H9 (cell line): ENCODE data around the gene TBXAS1. TPM values are rescaled to one million over a fixed set of nuclear protein-coding genes. Genes with fewer than 3 reads are reported as not detected.

Source experiments
- DNase-seq: peaks from one replicate; pipeline ENCODE4 v3.0.0-alpha.2; 2017
- H2AFZ ChIP-seq: one replicate; pipeline ENCODE4 v1.6.1; 2013; ENCODE audit warnings: mild to moderate bottlenecking, low read length, control low read depth, moderate library complexity
- H2AK5ac ChIP-seq: 2 replicates; pipeline ENCODE4 v1.6.1; 2013; ENCODE audit warnings: low read length, control low read depth, mixed read lengths; ENCODE audit not compliant: insufficient read length
- H2BK120ac ChIP-seq: one replicate; pipeline ENCODE4 v1.6.1; 2013; ENCODE audit warnings: low read depth, mild to moderate bottlenecking, low read length, control low read depth, inconsistent platforms; ENCODE audit not compliant: poor library complexity, severe bottlenecking
- H2BK12ac ChIP-seq: 2 replicates; pipeline ENCODE4 v1.6.1; 2013; ENCODE audit warnings: low read length, control low read depth, mixed read lengths, low read depth; ENCODE audit not compliant: insufficient read length
- H2BK15ac ChIP-seq: 2 replicates; pipeline ENCODE4 v1.6.1; 2013; ENCODE audit warnings: low read depth, low read length, control low read depth
- H2BK20ac ChIP-seq: one replicate; pipeline ENCODE4 v1.6.1; 2013; ENCODE audit warnings: low read depth, mild to moderate bottlenecking, low read length, control low read depth, inconsistent platforms; ENCODE audit not compliant: poor library complexity, severe bottlenecking
- H2BK5ac ChIP-seq: 2 replicates; pipeline ENCODE4 v1.6.1; 2013; ENCODE audit warnings: low read length, control low read depth, mixed read lengths; ENCODE audit not compliant: insufficient read length
- H3K14ac ChIP-seq: 2 replicates; pipeline ENCODE4 v1.6.1; 2013; ENCODE audit warnings: low read length, control low read depth; ENCODE audit not compliant: insufficient read depth
- H3K18ac ChIP-seq: 2 replicates; pipeline ENCODE4 v1.6.1; 2013; ENCODE audit warnings: low read depth, mild to moderate bottlenecking, mixed read lengths, low read length, control low read depth; ENCODE audit not compliant: insufficient read length
- H3K23ac ChIP-seq: 2 replicates; pipeline ENCODE4 v1.6.1; 2013; ENCODE audit warnings: low read length, control low read depth, mixed read lengths, low read depth; ENCODE audit not compliant: insufficient read length
- H3K23me2 ChIP-seq: 2 replicates; pipeline ENCODE4 v1.6.1; 2013; ENCODE audit warnings: low read depth, mild to moderate bottlenecking, mixed read lengths, low read length, control low read depth; ENCODE audit not compliant: insufficient read length, poor library complexity, severe bottlenecking
- H3K27ac ChIP-seq: 2 replicates; pipeline ENCODE4 v1.5.1; 2013; ENCODE audit warnings: low read length, control low read depth, mixed read lengths, low read depth; ENCODE audit not compliant: insufficient read length
- H3K27me3 ChIP-seq: 2 replicates; pipeline ENCODE4 v1.6.1; 2013; ENCODE audit warnings: low read length, control low read depth, inconsistent platforms; ENCODE audit not compliant: insufficient read depth
- H3K4ac ChIP-seq: 2 replicates; pipeline ENCODE4 v1.6.1; 2013; ENCODE audit warnings: low read depth, mild to moderate bottlenecking, control low read depth, inconsistent platforms, low read length, moderate library complexity
- H3K4me1 ChIP-seq: 2 replicates; pipeline ENCODE4 v1.6.1; 2013; ENCODE audit warnings: low read length, control low read depth, inconsistent platforms; ENCODE audit not compliant: insufficient read depth
- H3K4me2 ChIP-seq: 2 replicates; pipeline ENCODE4 v1.6.1; 2013; ENCODE audit warnings: low read length, control low read depth, mixed read lengths; ENCODE audit not compliant: insufficient read length, insufficient read depth
- H3K56ac ChIP-seq: 2 replicates; pipeline ENCODE4 v1.6.1; 2013; ENCODE audit warnings: low read depth, mild to moderate bottlenecking, mixed read lengths, low read length, control low read depth; ENCODE audit not compliant: insufficient read length
- H3K79me1 ChIP-seq: 2 replicates; pipeline ENCODE4 v1.6.1; 2013; ENCODE audit warnings: low read depth, mild to moderate bottlenecking, moderate library complexity, low read length, control low read depth, inconsistent platforms; ENCODE audit not compliant: insufficient read depth, poor library complexity, severe bottlenecking
- H3K79me2 ChIP-seq: 2 replicates; pipeline ENCODE4 v1.6.1; 2013; ENCODE audit warnings: low read length, control low read depth, inconsistent platforms; ENCODE audit not compliant: insufficient read depth
- H3K9ac ChIP-seq: 2 replicates; pipeline ENCODE4 v1.6.1; 2013; ENCODE audit warnings: low read length, control low read depth, mixed read lengths; ENCODE audit not compliant: insufficient read length; ENCODE audit errors: extremely low read depth
- H3K9me3 ChIP-seq: one replicate; pipeline ENCODE4 v1.6.1; 2013; ENCODE audit warnings: low read depth, low read length, inconsistent platforms; ENCODE audit not compliant: control insufficient read depth
- H3T11ph ChIP-seq: one replicate; pipeline ENCODE4 v1.6.1; 2013; ENCODE audit warnings: mild to moderate bottlenecking, low read length, control low read depth, inconsistent platforms
- H4K20me1 ChIP-seq: one replicate; pipeline ENCODE4 v1.6.1; 2013; ENCODE audit not compliant: control insufficient read depth, insufficient read length, insufficient read depth
- H4K5ac ChIP-seq: 2 replicates; pipeline ENCODE4 v1.6.1; 2013; ENCODE audit warnings: low read depth, mild to moderate bottlenecking, mixed read lengths, low read length, control low read depth; ENCODE audit not compliant: insufficient read length
- H4K8ac ChIP-seq: replicated peaks from 2 replicates; pipeline ENCODE4 v1.6.1; 2013; ENCODE audit warnings: low read length, control low read depth, mixed read lengths, low read depth; ENCODE audit not compliant: insufficient read length
- H4K91ac ChIP-seq: 2 replicates; pipeline ENCODE4 v1.6.1; 2013; ENCODE audit warnings: low read depth, mild to moderate bottlenecking, moderate library complexity, mixed read lengths, low read length, control low read depth; ENCODE audit not compliant: insufficient read length
- H3K27ac Mint-ChIP-seq, 3 experiments: 2 replicates in 2 of 3; 3 replicates in 1 of 3; pipeline ENCODE4 v1.8.0; 2020 to 2021; ENCODE audit warnings: mixed read lengths in 3 of 3, mild to moderate bottlenecking in 1 of 3, moderate library complexity in 1 of 3
- H3K27me3 Mint-ChIP-seq: 2 replicates; pipeline ENCODE4 v1.8.0; 2021; ENCODE audit warnings: low read depth, mild to moderate bottlenecking, moderate library complexity, mixed read lengths
- H3K36me3 Mint-ChIP-seq, 3 experiments: 2 replicates in 2 of 3; 3 replicates in 1 of 3; pipeline ENCODE4 v1.8.0; 2020 to 2021; ENCODE audit warnings: low read depth in 3 of 3, mixed read lengths in 3 of 3; ENCODE audit not compliant: insufficient read depth in 1 of 3
- H3K4me1 Mint-ChIP-seq, 2 experiments: 2 replicates each; pipeline ENCODE4 v1.8.0; 2020; ENCODE audit warnings: mixed read lengths in 2 of 2
- H3K4me3 Mint-ChIP-seq, 2 experiments: 2 replicates in 1 of 2; 3 replicates in 1 of 2; pipeline ENCODE4 v1.8.0; 2020 to 2021; ENCODE audit warnings: mild to moderate bottlenecking in 2 of 2, mixed read lengths in 2 of 2, moderate library complexity in 1 of 2
- H3K9me3 Mint-ChIP-seq, 2 experiments: 2 replicates in 1 of 2; 3 replicates in 1 of 2; pipeline ENCODE4 v1.8.0; 2020; ENCODE audit warnings: mild to moderate bottlenecking in 2 of 2, mixed read lengths in 2 of 2, moderate library complexity in 1 of 2
- WGBS: extraction: QIAGEN DNeasy Blood & Tissue Kit; methylation state at CpG from one replicate; pipeline ENCODE4 v1.1.7; 2013; ENCODE audit warnings: missing lambda C conversion rate, low lambda C conversion rate, mixed read lengths; ENCODE audit not compliant: insufficient read length; ENCODE audit errors: extremely low coverage; 5-methylcytosine and 5-hydroxymethylcytosine counted together
- total RNA-seq: library from RNA; stranded (reverse); gene quantifications from 2 replicates; pipeline ENCODE4 v1.2.1, GENCODE V29; 2021
- TF ChIP-seq, protein P1 (sequence below): fragments of 200-600 bp; sonication (generic); conservative IDR thresholded peaks from 3 replicates; pipeline ENCODE4 v1.8.0; 2021; ENCODE audit warnings: antibody characterized with exemption, mild to moderate bottlenecking

Gene TBXAS1
- total RNA-seq, 1 experiment from 2014 or later = 0.39 TPM

GRCh38 chr7:139984642-139985539 lies 155.8 kb downstream of the TBXAS1 start:
- no peak overlapping the region for H3K4ac ChIP-seq
- H2BK15ac ChIP-seq = no peak overlapping the region
- no peaks in the 10 kb centered on the region for H3K9me3 ChIP-seq
- H3K23me2 ChIP-seq = no peaks in the 10 kb centered on the region
- H3K9ac ChIP-seq = no peak overlapping the region
- H4K8ac ChIP-seq = no peak overlapping the region
- WGBS = no CpG with 5 or more reads among the region's 8 CpGs
- Mint-ChIP-seq H3K36me3 (no peaks in the 10 kb centered on the region), H3K4me3 (no peak overlapping the region), H3K9me3 (no peaks in the 10 kb centered on the region), H3K4me1 (peaks cover 17 to 31% of the 10 kb centered on the region in 2 experiments), H3K27me3 (peaks cover 3% of the 10 kb centered on the region; the same call in 1 of the 2 replicates), H3K27ac (no peak overlapping the region)
- H2AK5ac ChIP-seq = no peak overlapping the region
- no peak overlapping the region for H2BK20ac ChIP-seq
- H3T11ph ChIP-seq = no peak overlapping the region
- no peaks in the 10 kb centered on the region for H3K79me2 ChIP-seq
- H3K56ac ChIP-seq = no peak overlapping the region
- H3K18ac ChIP-seq = no peak overlapping the region
- H2BK120ac ChIP-seq = no peak overlapping the region
- H3K27ac ChIP-seq = no peak overlapping the region
- H4K20me1 ChIP-seq = no peaks in the 10 kb centered on the region
- no peak overlapping the region for H4K91ac ChIP-seq
- no peak overlapping the region for H4K5ac ChIP-seq
- no peak for DNase-seq
- no peak overlapping the region for H2AFZ ChIP-seq
- H3K79me1 ChIP-seq = no peaks in the 10 kb centered on the region
- H2BK12ac ChIP-seq = no peak overlapping the region
- no peak overlapping the region for H3K4me2 ChIP-seq
- no peak overlapping the region for H3K14ac ChIP-seq
- H3K27me3 ChIP-seq = no peaks in the 10 kb centered on the region; the same call in 1 of the 2 replicates
- TF ChIP-seq, protein P1, sequence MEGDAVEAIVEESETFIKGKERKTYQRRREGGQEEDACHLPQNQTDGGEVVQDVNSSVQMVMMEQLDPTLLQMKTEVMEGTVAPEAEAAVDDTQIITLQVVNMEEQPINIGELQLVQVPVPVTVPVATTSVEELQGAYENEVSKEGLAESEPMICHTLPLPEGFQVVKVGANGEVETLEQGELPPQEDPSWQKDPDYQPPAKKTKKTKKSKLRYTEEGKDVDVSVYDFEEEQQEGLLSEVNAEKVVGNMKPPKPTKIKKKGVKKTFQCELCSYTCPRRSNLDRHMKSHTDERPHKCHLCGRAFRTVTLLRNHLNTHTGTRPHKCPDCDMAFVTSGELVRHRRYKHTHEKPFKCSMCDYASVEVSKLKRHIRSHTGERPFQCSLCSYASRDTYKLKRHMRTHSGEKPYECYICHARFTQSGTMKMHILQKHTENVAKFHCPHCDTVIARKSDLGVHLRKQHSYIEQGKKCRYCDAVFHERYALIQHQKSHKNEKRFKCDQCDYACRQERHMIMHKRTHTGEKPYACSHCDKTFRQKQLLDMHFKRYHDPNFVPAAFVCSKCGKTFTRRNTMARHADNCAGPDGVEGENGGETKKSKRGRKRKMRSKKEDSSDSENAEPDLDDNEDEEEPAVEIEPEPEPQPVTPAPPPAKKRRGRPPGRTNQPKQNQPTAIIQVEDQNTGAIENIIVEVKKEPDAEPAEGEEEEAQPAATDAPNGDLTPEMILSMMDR = no peak
- H3K23ac ChIP-seq = no peak overlapping the region
- H2BK5ac ChIP-seq = no peak overlapping the region
- H3K4me1 ChIP-seq = peaks cover 2% of the 10 kb centered on the region; the same call in 1 of the 2 replicates
